HUES48 (cell line): ENCODE data around the gene TCFL5.

ENCODE experiments used
- H3K27ac ChIP-seq: one replicate; pipeline ENCODE4 v1.7.0; 2013; ENCODE audit warnings: low read depth, low read length, inconsistent platforms
- H3K27me3 ChIP-seq: 2 replicates; pipeline ENCODE4 v1.6.1; 2013; ENCODE audit warnings: mild to moderate bottlenecking, low read length; ENCODE audit not compliant: control insufficient read depth, insufficient read depth
- H3K36me3 ChIP-seq: 2 replicates; pipeline ENCODE4 v1.6.1; 2013; ENCODE audit warnings: low read length; ENCODE audit not compliant: control insufficient read depth, insufficient read depth
- H3K4me1 ChIP-seq: 2 replicates; pipeline ENCODE4 v1.6.1; 2013; ENCODE audit warnings: mild to moderate bottlenecking, low read length; ENCODE audit not compliant: control insufficient read depth, insufficient read depth
- H3K4me3 ChIP-seq: 2 replicates; pipeline ENCODE4 v1.5.1; 2013; ENCODE audit warnings: mild to moderate bottlenecking, low read depth, low read length
- H3K9ac ChIP-seq: 2 replicates; pipeline ENCODE4 v1.6.1; 2013; ENCODE audit warnings: mild to moderate bottlenecking, low read depth, low read length, moderate library complexity
- H3K9me3 ChIP-seq: 2 replicates; pipeline ENCODE4 v1.6.1; 2013; ENCODE audit warnings: low read length; ENCODE audit not compliant: control insufficient read depth, insufficient read depth

The TCFL5 gene

DNA sequence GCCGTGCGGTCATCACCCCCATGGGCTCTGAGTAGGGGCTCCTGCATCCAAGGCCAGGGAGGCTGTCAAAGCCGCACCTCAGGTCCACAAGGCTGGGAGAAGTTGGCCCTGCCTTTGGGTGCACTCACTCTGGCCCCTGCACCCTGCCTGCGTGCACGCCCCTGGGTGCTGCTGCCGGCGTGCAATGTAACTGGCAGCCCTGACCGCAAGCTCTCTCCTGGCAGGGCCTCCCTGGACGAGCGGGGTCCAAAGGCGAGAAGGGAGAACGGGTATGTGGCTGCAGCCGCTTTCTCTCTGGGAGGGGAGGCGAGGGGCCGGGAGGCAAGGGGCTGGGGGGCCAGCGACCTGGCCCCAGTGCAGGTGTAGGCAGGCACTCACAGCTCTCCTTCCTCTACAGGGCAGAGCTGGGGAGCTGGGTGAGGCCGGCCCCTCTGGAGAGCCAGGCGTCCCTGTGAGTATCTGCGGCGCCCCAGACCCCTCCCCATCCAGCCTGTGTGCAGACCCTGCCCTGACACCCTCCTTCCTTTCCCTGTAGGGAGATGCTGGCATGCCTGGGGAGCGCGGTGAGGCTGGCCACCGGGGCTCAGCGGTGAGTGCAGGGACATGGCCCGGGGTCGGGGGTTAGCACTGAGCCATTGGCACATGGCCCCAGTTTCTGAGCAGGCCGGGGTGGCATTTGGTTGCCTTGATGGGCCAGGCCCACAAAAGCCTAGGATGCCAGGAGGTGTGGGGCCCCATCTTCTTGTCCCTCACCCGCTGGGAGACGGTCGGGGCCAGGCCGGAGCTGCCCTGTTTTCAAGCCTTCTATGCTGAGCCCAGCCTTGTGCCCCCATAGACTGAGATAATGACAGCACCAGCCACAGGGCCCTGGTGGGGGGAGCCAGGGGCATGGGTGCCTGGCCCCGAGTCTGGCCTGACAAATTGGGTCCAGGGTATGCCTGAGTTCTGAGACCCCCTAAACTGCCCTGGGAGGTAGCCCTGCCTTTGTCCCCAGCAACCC, 32.1 kb downstream of the TCFL5 start:
- H3K9ac ChIP-seq = no peak overlapping the region
- no peaks in the 10 kb centered on the region for H3K27me3 ChIP-seq
- H3K27ac ChIP-seq = no peak overlapping the region
- no peak overlapping the region for H3K4me3 ChIP-seq
- H3K9me3 ChIP-seq = no peaks in the 10 kb centered on the region
- H3K36me3 ChIP-seq = peaks cover 28% of the 10 kb centered on the region
- no peaks in the 10 kb centered on the region; the same call in 1 of the 2 replicates for H3K4me1 ChIP-seq

DNA sequence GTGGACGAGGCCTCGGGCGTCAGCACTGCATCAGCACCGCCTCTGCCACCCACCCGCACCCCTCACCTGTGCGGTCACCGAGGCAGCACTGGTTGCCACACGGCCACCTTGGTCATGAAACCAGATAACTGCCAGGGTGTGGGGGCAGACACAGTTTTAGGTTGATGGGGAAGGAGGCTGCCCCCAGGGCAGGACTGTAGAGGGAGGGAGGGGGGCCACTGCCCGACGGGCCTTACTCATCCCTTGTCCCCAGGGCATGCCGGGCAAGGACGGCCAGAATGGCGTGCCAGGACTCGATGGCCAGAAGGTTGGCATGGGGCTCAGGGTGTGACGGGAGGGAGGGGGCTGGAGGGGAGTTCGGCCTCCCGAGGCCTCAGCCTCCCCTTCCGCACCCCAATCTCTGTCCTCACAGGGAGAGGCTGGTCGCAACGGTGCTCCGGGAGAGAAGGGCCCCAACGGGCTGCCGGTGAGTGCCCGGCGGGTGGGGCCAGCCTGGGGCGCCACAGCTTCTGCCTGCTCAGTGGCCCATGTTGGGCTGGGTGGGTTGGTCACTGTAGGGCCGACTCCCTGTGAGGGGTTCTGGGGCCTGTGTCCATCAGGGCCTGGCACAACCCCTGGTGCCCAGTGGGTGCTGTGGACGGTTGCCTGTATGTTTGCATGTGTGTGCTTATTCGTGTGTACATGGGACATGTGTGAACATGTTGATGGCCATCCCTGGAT, 33.0 kb downstream of the TCFL5 start:
- H3K4me1 ChIP-seq = no peaks in the 10 kb centered on the region; the same call in 1 of the 2 replicates
- no peak overlapping the region for H3K9ac ChIP-seq
- H3K27me3 ChIP-seq = no peaks in the 10 kb centered on the region
- no peak overlapping the region for H3K27ac ChIP-seq
- H3K9me3 ChIP-seq = no peaks in the 10 kb centered on the region
- no peak overlapping the region for H3K4me3 ChIP-seq
- peaks cover 28% of the 10 kb centered on the region for H3K36me3 ChIP-seq

DNA sequence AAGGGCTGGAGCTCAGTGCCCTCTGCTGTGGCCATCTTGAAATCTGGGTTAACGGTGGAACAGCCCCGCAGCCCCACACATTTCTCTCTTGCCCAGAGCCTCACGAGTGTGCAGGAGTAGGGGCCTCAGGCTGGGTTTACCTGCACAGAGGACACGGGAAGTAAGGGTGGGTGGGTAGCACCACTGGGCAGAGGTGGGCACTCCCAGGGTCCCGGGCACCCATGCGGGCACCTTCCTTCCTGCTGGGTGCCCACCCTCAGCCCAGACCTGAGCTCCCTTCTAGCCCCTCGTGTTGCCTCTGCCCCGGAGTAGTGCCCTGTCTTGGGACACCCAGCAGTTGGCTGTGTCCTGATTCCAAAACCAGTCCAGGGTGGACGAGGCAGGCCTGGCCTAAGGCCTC, 33.6 kb downstream of the TCFL5 start:
- Histone ChIP-seq H3K4me1 (peaks cover 5% of the 10 kb centered on the region; the same call in 1 of the 2 replicates), H3K36me3 (peaks cover 28% of the 10 kb centered on the region), H3K27me3 (no peaks in the 10 kb centered on the region), H3K27ac (no peak overlapping the region), H3K4me3 (no peak overlapping the region), H3K9ac (no peak overlapping the region), H3K9me3 (no peaks in the 10 kb centered on the region)

DNA sequence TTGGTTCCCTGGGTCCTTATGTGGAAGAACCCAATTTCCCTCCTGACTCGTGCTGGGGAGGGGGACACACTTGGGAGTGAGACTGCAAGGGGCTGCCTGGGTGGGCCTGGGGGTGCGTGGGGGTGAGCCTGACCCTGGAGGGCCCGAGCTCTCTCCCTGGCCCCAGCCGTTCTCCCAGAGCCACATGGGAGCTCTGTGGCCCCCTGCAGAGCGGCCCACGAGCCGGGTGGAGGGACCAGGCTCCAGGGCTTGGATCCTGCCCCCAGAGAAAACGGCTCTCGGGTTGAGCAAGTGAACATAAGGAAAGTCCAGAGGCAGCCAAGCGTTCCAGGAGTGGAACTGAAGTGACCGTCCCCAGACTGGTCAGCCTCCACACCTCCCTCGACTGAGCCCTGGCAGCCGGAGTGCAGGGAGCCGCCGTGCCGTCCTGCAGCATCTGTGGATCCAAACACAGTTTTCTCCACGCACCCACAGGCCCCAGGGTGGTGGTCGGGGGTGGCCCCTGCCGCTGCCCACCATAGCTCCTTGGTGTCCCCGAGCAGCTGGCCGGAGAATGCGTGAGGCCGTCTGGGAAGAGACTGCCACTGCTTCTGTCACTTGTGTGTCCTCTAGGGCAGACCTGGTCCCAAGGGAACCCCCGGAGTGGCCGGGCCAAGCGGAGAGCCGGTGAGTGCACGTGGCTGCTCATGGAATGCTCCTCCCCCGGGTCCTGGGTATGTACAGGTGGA, 34.1 kb downstream of the TCFL5 start:
- Histone ChIP-seq H3K9me3 (no peaks in the 10 kb centered on the region), H3K27me3 (no peaks in the 10 kb centered on the region), H3K9ac (no peak overlapping the region), H3K4me1 (peaks cover 6% of the 10 kb centered on the region; the same call in 1 of the 2 replicates), H3K4me3 (no peak overlapping the region), H3K27ac (no peak overlapping the region), H3K36me3 (peaks cover 26% of the 10 kb centered on the region)

DNA sequence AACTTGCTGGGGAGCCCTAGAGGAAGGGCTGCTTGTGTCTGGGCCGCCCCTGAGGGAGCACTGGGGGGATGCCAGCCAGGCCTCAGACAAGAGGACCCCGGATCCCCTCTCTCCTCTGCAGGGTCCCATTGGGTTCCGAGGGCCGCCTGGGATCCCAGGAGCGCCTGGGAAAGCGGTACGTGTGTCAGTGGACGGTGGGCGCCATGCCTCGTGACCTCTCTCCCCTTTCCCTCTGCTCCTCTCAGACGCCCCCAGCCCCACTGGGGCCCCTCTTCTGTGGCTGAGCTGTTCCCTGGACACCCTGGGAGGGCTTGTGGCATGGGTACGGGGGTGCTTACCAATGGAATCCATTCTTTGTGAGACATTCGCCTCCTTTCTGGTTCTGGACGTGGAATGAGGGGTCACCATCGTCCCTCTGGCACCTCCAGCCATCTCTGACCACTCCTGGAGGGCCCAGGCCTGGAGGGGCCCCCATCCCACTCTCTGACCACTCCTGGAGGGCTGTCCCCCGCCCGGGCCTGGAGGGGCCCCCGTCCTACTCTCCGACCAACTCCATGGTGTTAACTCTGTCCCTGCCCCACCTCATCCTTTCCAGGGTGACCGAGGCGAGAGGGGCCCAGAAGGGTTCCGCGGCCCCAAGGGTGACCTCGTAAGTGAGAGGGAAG, 34.8 kb downstream of the TCFL5 start:
- no peaks in the 10 kb centered on the region for H3K27me3 ChIP-seq
- no peak overlapping the region for H3K9ac ChIP-seq
- no peaks in the 10 kb centered on the region for H3K9me3 ChIP-seq
- peaks cover 20% of the 10 kb centered on the region for H3K36me3 ChIP-seq
- no peak overlapping the region for H3K27ac ChIP-seq
- H3K4me1 ChIP-seq = peaks cover 6% of the 10 kb centered on the region; the same call in 1 of the 2 replicates
- no peak overlapping the region for H3K4me3 ChIP-seq

DNA sequence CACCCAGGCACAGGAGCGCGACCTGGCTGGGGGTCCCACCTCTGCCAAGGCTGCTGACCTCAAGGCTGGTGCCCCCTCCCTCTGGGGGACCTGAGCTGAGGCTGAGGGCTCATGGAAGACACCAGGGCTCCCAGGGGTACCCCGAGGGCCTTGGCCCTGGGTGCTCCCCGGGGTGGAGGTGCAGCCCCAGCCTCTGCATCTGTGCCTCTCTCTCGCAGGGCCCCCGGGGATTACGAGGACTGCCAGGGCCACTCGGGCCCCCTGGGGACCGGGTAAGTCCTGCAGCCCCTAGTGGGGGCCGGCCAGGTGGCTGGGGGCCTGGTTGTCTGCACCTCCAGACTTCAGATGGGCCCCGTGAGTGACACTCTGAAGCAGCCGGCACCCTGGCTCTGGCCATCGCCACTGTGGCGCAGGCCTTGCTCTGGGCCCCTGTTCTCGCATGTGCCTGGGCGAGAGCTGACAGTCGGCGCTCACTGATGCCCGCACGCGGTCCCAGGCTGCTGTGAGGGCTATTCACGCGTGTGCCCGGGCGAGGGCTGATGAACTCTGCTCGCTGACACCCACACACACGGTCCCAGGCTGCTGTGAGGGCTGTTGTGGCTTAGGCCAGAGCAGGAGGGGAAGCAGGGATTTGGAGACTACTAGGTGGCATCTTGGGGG, 35.5 kb downstream of the TCFL5 start:
- Histone ChIP-seq H3K9ac (no peak overlapping the region), H3K36me3 (peaks cover 13% of the 10 kb centered on the region), H3K27ac (no peak overlapping the region), H3K4me3 (no peak overlapping the region), H3K4me1 (peaks cover 6% of the 10 kb centered on the region; the same call in 1 of the 2 replicates), H3K9me3 (no peaks in the 10 kb centered on the region), H3K27me3 (no peaks in the 10 kb centered on the region)

DNA sequence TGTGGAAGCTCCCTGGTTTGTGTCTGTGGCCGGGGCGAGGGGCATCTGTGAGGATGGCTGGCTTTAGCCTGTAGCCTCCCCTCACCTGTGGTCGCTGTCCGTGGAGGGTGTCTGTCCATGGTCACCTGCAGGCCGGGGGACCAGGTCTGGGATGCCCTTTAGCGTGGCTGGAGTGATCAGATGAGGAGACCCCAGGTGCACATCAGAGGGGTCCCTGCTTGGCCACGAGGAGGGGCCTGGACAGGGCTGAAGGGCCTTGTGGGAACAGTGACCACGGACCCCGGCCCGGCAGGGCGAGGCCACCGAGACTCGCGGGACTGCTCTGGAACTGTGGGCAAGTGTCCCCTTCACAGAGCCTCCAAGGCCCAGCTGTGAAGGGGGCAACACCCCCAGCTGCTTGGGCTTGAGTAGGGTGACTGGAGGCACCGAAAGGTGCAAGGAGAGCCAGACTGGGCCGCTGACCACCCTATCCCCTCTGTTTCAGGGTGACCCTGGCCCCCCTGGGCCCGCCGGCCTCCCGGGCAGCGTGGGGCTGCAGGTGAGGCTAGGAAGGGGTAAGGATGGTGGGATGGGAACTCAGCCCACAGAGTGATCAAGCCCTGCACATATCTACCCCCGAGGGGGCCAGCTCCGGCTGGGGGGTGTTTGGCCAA, 36.2 kb downstream of the TCFL5 start:
- Histone ChIP-seq H3K27ac (no peak overlapping the region), H3K4me1 (peaks cover 6% of the 10 kb centered on the region; the same call in 1 of the 2 replicates), H3K27me3 (no peaks in the 10 kb centered on the region), H3K36me3 (peaks cover 11% of the 10 kb centered on the region), H3K4me3 (no peak overlapping the region), H3K9me3 (no peaks in the 10 kb centered on the region), H3K9ac (no peak overlapping the region)

DNA sequence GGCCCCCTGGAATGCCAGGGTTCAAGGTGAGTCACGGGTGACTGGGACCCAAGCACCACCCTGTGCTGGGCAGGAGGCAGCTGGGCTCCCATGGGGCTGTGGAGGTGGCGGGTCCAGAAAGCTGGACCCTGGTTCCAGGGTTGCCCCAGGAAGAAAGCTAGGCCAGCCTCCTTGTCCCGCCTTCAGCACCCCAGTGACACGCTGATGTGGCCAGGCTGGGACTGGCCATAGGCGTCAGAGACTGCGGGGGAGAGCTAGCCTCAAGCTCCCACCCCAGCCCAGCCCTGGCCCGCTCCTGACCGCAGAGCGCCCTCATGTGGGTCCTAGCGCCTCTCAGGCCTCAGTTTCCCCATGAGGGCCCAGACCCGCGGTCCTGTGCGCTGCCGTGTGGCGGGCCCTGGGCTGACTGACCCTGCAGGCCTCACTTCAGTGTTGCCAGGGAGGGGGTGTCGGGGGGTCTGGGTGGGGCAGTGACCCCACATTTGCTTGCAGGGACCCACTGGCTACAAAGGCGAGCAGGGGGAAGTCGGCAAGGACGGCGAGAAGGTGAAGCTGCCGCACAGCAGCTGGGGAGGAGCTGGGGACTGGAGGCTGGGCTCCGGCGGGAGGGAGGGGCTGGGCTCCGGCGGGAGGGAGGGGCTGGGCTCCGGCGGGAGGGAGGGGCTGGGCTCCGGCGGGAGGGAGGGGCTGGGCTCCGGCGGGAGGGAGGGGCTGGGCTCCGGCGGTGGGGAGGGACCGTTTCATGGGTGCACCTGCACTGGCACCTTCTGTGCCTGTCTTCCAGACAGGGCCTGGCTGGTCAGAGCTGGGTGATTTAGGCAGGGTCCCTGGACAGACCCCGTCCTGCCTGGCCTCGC, 36.9 kb downstream of the TCFL5 start:
- H3K36me3 ChIP-seq = peaks cover 18% of the 10 kb centered on the region
- H3K9ac ChIP-seq = no peak overlapping the region
- H3K4me3 ChIP-seq = no peak overlapping the region
- H3K27ac ChIP-seq = no peak overlapping the region
- H3K9me3 ChIP-seq = no peaks in the 10 kb centered on the region
- no peaks in the 10 kb centered on the region for H3K27me3 ChIP-seq
- H3K4me1 ChIP-seq = peaks cover 6% of the 10 kb centered on the region; the same call in 1 of the 2 replicates
